NB4 (cell line): ENCODE data around the gene SEPTIN3.

Experiments used
- POLR2A ChIP-seq: IDR thresholded peaks from 2 replicates; pipeline ENCODE4 v1.6.1; 2011; ENCODE audit warnings: mild to moderate bottlenecking; ENCODE audit not compliant: insufficient read length; ENCODE audit errors: extremely low read depth
- TF ChIP-seq, protein P1 (sequence below): IDR thresholded peaks from one replicate; pipeline ENCODE4 v1.5.1; 2012; ENCODE audit warnings: low read depth, low read length

DNA sequence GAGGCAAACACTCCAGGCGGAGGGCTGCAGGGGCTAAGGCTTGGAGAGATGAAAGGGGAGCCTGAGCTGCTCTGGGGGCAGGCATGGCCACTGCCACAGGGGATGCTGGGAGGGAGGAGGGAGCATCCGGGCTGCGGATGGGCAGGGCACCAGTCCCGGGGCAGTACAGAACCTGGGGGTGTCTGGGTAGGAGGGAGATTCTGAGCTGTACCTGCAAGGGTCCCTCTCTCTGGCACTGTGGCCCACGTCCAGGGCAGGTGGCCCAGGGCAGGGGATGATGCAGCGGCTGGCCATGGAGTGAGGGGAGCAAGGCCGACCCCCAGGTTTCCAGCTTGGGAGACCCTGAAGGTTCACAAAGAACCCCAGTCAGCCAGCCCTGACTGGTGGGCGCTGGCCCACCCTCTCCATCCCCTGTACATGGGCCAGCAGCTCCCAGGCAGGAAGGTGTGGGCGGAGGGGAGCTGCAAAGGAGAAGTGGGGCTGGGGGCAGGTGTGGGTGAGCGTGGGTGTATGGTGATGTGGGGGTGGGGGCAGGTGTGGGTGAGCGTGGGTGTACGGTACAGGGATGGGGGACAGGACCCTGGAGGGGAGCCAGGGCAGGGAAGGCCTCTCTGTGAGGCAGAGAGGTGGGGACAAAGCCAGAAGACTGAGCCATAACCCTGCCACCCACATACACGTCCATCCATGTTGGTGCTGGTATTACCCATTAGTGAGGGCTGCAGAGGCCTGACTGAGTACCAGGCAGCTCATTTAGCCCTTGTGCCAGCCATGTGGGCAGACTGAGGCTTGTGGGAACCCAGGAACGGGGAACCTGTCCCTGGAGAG, 40.4 kb upstream of the SEPTIN3 start:
- TF ChIP-seq, protein P1, sequence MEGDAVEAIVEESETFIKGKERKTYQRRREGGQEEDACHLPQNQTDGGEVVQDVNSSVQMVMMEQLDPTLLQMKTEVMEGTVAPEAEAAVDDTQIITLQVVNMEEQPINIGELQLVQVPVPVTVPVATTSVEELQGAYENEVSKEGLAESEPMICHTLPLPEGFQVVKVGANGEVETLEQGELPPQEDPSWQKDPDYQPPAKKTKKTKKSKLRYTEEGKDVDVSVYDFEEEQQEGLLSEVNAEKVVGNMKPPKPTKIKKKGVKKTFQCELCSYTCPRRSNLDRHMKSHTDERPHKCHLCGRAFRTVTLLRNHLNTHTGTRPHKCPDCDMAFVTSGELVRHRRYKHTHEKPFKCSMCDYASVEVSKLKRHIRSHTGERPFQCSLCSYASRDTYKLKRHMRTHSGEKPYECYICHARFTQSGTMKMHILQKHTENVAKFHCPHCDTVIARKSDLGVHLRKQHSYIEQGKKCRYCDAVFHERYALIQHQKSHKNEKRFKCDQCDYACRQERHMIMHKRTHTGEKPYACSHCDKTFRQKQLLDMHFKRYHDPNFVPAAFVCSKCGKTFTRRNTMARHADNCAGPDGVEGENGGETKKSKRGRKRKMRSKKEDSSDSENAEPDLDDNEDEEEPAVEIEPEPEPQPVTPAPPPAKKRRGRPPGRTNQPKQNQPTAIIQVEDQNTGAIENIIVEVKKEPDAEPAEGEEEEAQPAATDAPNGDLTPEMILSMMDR: no peak
- TF ChIP-seq POLR2A: no peak
